AG08395 (cell line): ENCODE results near the gene GPR161.

Experiments used
- DNase-seq: peaks from one replicate; pipeline ENCODE4 v3.0.0; 2012; ENCODE audit warnings: mixed read lengths, low spot score

Gene GPR161

GRCh38 chr1:168146626-168147025 lies 9.9 kb upstream of the GPR161 start:
- DNase-seq, result no peak

GRCh38 chr1:168146160-168146539 lies 9.4 kb upstream of the GPR161 start:
- no peak for DNase-seq

GRCh38 chr1:168145184-168146159 lies 8.7 kb upstream of the GPR161 start:
- peak; percentile 93 for DNase-seq

GRCh38 chr1:168141871-168142385 lies 5.2 kb upstream of the GPR161 start:
- no peak for DNase-seq

- no peak for DNase-seq
These were observed 2.3 kb upstream of the GPR161 start for GRCh38 chr1:168139070-168139469.

- DNase-seq, result no peak
These were observed 1.4 kb upstream of the GPR161 start for GRCh38 chr1:168138134-168138533.

- DNase-seq, result no peak
These were observed 738 bp upstream of the GPR161 start for GRCh38 chr1:168137515-168137821.

- DNase-seq, result peak; percentile 25
These were observed 615 bp downstream of the GPR161 start for GRCh38 chr1:168135921-168136708.

GRCh38 chr1:168135116-168135920 lies 1.4 kb downstream of the GPR161 start:
- no peak for DNase-seq

- DNase-seq, result no peak
These were observed 2.1 kb downstream of the GPR161 start for GRCh38 chr1:168134642-168135041.

GRCh38 chr1:168134132-168134531 lies 2.6 kb downstream of the GPR161 start:
- DNase-seq, result no peak

GRCh38 chr1:168129933-168130332 lies 6.8 kb downstream of the GPR161 start:
- DNase-seq, result no peak

GRCh38 chr1:168127503-168127902 lies 9.2 kb downstream of the GPR161 start:
- DNase-seq, result no peak

- no peak for DNase-seq
These were observed 11.7 kb downstream of the GPR161 start for GRCh38 chr1:168125051-168125450.

GRCh38 chr1:168121401-168122011 lies 15.2 kb downstream of the GPR161 start:
- peak; percentile 97 for DNase-seq

- DNase-seq, result no peak
These were observed 17.0 kb downstream of the GPR161 start for GRCh38 chr1:168119750-168120149.

- no peak for DNase-seq
These were observed 20.4 kb downstream of the GPR161 start for GRCh38 chr1:168116327-168116799.

- DNase-seq, result no peak
These were observed 21.9 kb downstream of the GPR161 start for GRCh38 chr1:168114845-168115244.

- peak; percentile 52 for DNase-seq
These were observed 23.9 kb downstream of the GPR161 start for GRCh38 chr1:168112673-168113305.

- DNase-seq, result no peak
These were observed 25.7 kb downstream of the GPR161 start for GRCh38 chr1:168110896-168111545.
